ENCODE results near the gene FNBP1.

GRCh38 chr9:129898185-129898584, 144.8 kb downstream of the FNBP1 start:
- TF ChIP-seq CTCF (IDR thresholded peaks at IDR 0.05; ENCODE audit: low read depth, low read length, poor library complexity, severe bottlenecking): no peak
- no peak for TF ChIP-seq EZH2phosphoT487 (IDR thresholded peaks at IDR 0.05; ENCODE audit: borderline replicate concordance, low read length)

Data from DOHH2 (cell line).